ENCODE results near the gene LUZP2. TPM values are rescaled to one million over a fixed set of nuclear protein-coding genes. Genes with fewer than 3 reads are reported as not detected.

The LUZP2 gene
- total and polyA plus RNA-seq, 9 of the 15 experiments (the other 6 are each of a cell fraction or from before 2014, with no cell fraction given), result not detected

GRCh38 chr11:24820541-24820940, 323.7 kb downstream of the LUZP2 start (continued):
- no peak for TF ChIP-seq ATF7 (IDR thresholded peaks at IDR 0.05)
- no peak for TF ChIP-seq FOXA3 (CRISPR knock-in tag; conservative IDR thresholded peaks at IDR 0.05 in 1 of 2, IDR thresholded peaks at IDR 0.05 in 1 of 2)

- no TSS peak for BruUV-seq (replicated peaks)
- H4K20me1 ChIP-seq (replicated peaks; ENCODE audit: control insufficient read depth, insufficient read depth, low read length), result no peaks in the 10 kb centered on the region
- H3K4me3 ChIP-seq, result no peak overlapping the region
- no peak overlapping the region for H3K27ac ChIP-seq (ENCODE audit: extremely low read depth, low read depth, low read length)
- no peaks in the 10 kb centered on the region for H3K4me1 ChIP-seq (replicated peaks in 1 of 2; ENCODE audit: control insufficient read depth in 2 of 2, insufficient read depth in 2 of 2, low read length in 2 of 2)
- H3K79me2 ChIP-seq (ENCODE audit: control insufficient read depth, insufficient read depth, low read length), result no peaks in the 10 kb centered on the region
- no peak overlapping the region for H2AFZ ChIP-seq (ENCODE audit: low read depth, low read length)
- no peak overlapping the region for H3K4me2 ChIP-seq (ENCODE audit: insufficient read depth, low read length)
- TF ChIP-seq ZFP91 (CRISPR knock-in tag; IDR thresholded peaks at IDR 0.05) (no peak), E2F3 (CRISPR knock-in tag; IDR thresholded peaks at IDR 0.05) (no peak), ZNF212 (CRISPR knock-in tag; IDR thresholded peaks at IDR 0.05) (no peak), U2AF1 (optimal IDR thresholded peaks at IDR 0.05; ENCODE audit: low read depth, low read length) (no peak), FOXJ2 (tag; IDR thresholded peaks at IDR 0.05) (no peak), ZNF699 (CRISPR knock-in tag; IDR thresholded peaks at IDR 0.05; ENCODE audit: insufficient replicate concordance) (no peak)
- no peaks in the 10 kb centered on the region for H3K27me3 ChIP-seq (ENCODE audit: control insufficient read depth in 2 of 2, insufficient read depth in 2 of 2, low read length in 2 of 2)
- DNase-seq (ENCODE audit: extremely low read depth in 1 of 4, low spot score in 3 of 4), result no peak
- 0% methylated on average over 2 of the region's 2 CpGs for WGBS (ENCODE audit: insufficient coverage, low coverage, missing lambda C conversion rate)
- no peaks in the 10 kb centered on the region for H3K36me3 ChIP-seq (ENCODE audit: control insufficient read depth, insufficient read depth, low read length)
- H3K9me1 ChIP-seq (ENCODE audit: control insufficient read depth, insufficient read depth, low read length), result no peaks in the 10 kb centered on the region
- no peak for FAIRE-seq
- intact Hi-C loops (cut with micrococcal nuclease), result no loop called here
- ChIA-PET POLR2A (no interaction called here), CTCF (ENCODE audit: low intra/inter-chr PET ratio) (no interaction called here)
- no peaks in the 10 kb centered on the region; the same call in 1 of the 2 replicates for H3K9me3 ChIP-seq (replicated peaks; ENCODE audit: control insufficient read depth, insufficient read depth, low read depth, low read length)
- ATAC-seq, result no peak
- in situ Hi-C loops (cut with MboI), result no loop called here
- no peak overlapping the region for H3K9ac ChIP-seq (ENCODE audit: insufficient read depth in 1 of 2, low read depth in 2 of 2, low read length in 2 of 2)
These were observed 332.2 kb downstream of the LUZP2 start for GRCh38 chr11:24828938-24829605.
